ENCODE data around the gene DISC1.

The DISC1 gene

DNA sequence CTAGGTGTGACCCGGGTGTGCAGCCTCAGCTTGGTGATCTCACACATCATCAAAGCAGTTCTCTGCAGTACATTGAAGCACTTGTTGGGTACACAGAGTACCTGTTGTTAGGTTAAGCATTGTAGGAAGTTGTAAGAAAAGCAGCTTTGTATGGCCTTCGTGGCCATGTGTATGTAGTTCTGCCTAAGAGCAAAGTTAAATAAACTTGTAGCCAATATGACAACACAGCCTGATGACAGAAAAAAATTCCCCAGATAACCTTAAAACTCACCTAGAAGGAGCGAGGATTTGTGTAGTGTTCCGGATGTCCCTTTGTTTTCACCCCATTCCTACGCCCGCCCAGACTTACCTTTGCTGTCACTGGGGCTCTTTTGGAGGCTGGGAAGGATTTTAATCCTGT lies 48.0 kb downstream of the DISC1 start:
- peak in 2 of 6 experiments; percentile 6 to 26 for DNase-seq

DNA sequence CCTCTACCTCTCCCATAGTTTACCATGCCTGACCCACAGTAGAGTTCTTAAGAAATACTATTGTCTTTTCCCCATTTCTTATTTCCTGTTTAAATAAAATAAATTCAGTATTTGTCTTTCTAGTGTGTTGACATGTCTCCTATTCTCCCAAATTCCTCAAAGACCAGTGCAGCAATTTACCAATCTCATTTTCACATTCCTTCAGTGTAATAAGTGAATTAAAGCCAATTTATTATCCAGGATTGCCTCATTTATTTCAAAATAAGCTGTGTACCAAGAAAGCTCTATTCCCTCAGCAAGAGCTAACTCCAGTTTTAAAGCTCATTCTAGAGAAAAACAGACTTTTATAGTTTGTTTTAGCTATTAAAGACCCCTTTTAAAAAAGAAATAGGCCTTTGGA lies 49.9 kb downstream of the DISC1 start:
- no peak for DNase-seq

DNA sequence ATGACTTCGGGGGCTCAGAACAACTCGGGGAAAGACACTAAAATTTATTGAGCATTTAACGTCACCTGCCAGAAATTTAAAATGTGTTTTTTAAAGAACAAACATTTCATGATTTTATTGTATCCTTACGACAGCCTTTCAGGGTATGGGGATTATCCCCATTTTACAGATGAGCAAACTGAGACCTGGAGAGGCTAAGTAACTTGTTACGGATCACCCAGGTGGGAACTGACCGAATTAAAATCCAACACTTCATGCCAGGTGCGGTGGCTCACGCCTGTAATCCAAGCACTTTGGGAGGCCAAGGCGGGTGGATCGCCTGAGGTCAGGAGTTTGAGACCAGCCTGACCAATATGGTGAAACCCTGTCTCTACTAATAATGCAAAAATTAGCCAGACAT lies 50.9 kb downstream of the DISC1 start:
- DNase-seq, result no peak

DNA sequence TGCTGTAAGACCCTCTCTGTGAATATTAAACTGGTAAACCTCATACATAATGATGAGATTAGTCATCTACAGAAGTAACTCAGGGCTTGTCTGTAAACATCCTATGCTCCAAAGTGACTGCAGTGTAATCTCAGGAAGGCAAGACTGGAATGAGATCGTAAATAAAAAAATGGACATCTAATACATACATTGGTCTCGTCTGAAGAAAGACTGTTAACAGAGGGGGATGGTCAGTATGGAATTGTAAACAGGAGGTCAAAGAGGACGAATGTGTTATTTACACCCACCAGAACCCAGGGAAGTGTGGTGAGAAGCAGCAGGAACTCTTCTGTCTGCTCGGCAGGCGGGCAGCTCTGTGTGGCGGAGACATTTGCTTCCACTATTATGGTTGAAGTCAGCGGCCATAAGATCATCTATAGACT lies 51.4 kb downstream of the DISC1 start:
- DNase-seq, result no peak

GRCh38 chr1:231679109-231679508 lies 52.5 kb downstream of the DISC1 start:
- DNase-seq, result no peak

- DNase-seq, result no peak
Measured at GRCh38 chr1:231681006-231681405, 54.4 kb downstream of the DISC1 start.

DNA sequence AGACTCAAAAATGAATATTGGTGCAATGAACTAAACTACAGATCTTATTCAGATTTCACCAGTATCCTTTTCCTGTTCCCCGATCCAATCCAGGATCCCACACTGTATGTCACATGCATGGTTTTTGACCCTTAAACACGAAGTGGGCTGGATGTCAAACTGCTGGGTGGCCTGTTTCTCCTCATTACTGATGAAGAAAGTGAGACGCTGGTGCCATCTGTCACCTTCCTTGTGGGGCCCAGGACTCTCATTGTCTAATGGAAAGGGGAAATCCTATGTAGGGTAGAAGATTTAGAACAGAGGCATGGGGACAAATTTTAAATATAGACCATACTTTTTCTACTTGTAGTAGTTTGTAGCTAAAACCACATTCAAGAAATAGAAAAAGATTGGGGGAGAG lies 56.2 kb downstream of the DISC1 start:
- DNase-seq, result no peak

GRCh38 chr1:231683439-231684165 lies 57.0 kb downstream of the DISC1 start:
- DNase-seq, result no peak

GRCh38 chr1:231684356-231685244 lies 58.0 kb downstream of the DISC1 start:
- no peak for DNase-seq

- DNase-seq, result no peak
Measured at GRCh38 chr1:231686384-231686783, 59.8 kb downstream of the DISC1 start.

DNA sequence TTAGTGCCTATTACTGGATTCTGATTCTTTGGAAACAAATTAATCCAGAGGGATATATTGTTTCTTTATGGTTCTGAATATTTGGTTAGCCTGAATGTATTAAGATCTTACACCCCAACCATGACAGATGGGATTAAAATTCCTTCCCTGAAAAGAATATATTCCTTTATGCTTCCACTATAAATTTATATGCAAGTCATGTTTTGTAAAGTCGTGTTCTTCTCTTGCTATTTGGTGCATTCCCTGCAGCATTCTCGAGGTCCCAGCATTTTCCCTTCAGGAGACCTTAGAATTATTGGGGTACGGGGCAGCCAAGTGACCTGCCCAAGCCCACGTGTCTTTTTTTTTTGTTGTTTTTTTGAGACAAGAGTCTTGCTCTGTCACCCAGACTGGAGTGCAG lies 62.4 kb downstream of the DISC1 start:
- DNase-seq, result no peak

- no peak for DNase-seq
Measured at GRCh38 chr1:231690059-231690458, 63.5 kb downstream of the DISC1 start.

- DNase-seq, result no peak
Measured at GRCh38 chr1:231691618-231692259, 65.1 kb downstream of the DISC1 start.

GRCh38 chr1:231693361-231694074 lies 66.9 kb downstream of the DISC1 start:
- no peak for DNase-seq

DNA sequence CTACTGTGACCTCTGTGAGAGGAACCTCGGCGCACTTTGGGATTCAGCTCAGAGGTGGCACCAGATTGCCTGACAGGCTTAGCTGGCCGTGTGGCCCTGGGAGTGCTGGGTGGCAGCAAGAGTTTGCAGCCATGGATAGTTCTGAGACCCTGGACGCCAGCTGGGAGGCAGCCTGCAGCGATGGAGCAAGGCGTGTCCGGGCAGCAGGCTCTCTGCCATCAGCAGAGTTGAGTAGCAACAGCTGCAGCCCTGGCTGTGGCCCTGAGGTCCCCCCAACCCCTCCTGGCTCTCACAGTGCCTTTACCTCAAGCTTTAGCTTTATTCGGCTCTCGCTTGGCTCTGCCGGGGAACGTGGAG lies 67.5 kb downstream of the DISC1 start:
- DNase-seq, result no peak

- DNase-seq, result no peak
Measured at GRCh38 chr1:231694465-231695077, 68.0 kb downstream of the DISC1 start.

DNA sequence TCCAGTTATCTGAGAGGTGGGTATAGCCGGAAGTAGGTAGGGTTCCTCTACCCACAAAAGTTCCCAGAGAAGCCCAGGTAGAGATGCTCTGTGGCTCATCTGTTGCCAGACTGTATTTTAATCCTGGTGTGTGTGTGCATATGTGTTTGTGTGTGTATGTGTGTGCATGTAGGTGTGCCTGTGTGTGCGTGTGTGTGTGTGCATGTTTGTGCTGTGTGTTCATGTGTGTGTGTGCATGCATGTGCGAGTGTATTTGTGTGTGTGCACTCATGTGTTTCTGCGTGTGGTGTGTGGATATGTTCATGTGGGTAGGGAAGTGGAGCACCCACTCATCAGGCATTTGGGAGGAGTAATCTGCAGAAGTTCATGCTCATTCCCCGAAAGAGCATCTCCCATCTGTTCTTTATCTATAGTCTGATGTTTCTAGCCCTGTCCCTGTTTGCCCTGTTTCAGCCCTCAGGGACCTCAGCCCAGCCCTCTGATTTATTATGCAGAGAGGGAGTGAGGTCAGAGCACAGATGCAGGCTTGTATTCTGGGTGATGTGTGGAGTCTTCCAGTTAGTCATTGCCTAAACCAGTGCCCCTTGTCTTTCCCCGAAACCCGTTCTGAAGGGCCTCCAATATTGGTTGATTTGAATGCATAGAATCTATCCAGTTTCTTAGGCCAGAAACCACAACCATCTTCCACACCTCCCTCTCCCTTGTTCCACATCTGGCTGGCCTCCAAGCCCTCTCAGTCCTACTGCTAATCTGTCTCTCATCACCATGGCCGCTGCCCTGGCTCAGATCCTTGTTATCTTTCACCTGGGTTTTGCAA lies 69.1 kb downstream of the DISC1 start:
- no peak for DNase-seq

DNA sequence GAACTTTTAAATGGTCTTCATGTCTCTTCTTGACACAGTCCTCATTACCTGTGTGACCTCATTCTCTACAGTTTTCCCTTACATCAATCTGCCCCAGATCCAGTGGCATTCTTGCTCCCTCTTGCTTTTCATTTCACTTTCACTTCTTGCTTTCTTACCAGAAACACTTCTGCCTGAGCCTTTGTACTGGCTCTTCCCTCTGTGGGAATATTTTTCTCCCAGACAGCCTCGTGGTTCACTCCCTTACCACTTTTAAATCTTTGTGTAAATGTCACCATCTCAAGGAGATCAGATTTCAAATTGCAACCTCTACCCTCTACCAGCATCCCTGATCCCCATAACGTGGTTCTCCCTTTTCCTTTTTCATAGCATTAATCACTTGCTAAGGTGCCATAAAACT lies 73.2 kb downstream of the DISC1 start:
- no peak for DNase-seq

GRCh38 chr1:231701306-231701705 lies 74.7 kb downstream of the DISC1 start:
- no peak for DNase-seq

- DNase-seq, result no peak
Measured at GRCh38 chr1:231702331-231702730, 75.7 kb downstream of the DISC1 start.

DNA sequence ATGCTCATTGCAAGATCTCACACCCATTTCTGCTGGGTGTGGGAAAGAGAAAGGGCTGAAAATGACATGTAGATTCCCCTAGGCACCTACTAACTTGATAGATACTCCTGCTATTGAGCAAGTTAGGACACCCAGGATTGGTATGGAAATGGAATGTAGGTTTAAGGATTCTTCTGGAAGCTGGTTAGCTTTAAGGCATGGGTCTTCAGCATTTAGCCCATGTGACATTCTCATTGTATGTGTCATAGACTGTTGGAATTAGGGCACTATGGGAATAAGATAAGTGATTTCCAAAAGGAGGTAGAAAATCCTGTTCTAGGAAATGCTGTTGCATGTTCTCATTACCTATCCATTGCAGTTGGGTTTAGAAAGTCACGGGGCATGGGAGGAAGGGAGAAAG lies 76.2 kb downstream of the DISC1 start:
- DNase-seq, result no peak
